Measurements from ENCODE around the gene CCDC92B.

The CCDC92B gene

GRCh38 chr17:2718150-2718938 is 31.1 kb downstream of the CCDC92B start:
- FAIRE-seq, result no peak

DNA sequence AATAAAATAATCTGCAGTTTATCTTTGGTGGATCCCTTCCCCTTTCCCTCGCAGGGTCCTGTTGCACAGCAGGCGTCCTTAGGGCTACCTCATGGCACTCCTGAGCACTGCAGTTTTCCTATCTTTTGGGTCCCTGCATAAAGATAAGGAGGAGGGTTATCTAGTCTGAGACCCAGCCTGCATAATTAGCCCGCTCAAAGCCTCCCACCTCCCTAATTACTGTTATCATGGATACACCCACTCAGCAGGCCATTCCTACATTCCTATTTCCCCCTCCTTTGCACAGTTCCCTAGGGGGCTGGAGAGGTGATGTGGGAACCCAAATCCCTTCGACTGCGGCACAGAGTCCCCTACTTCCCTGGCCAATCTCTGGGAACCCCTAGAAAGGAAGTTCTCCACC is 32.8 kb downstream of the CCDC92B start:
- no peak for FAIRE-seq

- no peak for FAIRE-seq
Measured at GRCh38 chr17:2713881-2714280, 35.6 kb downstream of the CCDC92B start.

DNA sequence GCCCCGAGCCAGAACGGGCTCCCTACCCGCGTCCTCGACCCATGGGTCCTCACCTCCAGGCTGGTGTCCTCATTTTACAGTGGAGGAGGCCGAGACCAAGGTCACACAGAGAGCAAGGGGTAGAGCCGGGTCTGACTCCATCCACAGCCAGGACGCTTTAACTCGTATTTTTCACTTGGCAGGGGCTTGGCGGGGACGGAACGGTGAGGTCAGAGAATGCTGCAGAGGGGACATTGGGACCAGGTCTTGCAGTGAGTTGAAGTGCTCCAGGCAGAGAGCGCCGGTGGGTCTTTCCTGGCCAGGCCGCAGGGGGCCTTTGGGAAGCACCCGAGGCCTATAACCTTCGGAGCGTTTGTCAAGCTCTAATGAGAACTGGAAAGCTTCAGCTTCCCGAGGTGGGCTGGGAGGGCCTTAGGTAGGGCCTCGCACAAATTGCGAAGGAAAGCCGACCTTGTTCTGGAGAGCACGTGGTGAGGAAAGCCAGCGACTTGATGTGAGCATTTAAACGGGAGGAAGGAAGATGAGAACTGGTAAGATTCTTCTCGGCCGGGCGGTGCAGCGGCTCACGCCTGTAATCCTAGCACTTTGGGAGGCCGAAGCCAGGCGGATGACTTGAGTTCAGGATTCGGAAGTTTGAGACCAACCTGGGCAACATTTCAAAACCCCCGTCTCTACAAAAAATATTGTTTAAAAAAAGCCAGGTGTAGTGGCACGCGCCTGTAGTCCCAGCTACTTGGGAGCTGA is 37.0 kb downstream of the CCDC92B start:
- FAIRE-seq, result no peak

DNA sequence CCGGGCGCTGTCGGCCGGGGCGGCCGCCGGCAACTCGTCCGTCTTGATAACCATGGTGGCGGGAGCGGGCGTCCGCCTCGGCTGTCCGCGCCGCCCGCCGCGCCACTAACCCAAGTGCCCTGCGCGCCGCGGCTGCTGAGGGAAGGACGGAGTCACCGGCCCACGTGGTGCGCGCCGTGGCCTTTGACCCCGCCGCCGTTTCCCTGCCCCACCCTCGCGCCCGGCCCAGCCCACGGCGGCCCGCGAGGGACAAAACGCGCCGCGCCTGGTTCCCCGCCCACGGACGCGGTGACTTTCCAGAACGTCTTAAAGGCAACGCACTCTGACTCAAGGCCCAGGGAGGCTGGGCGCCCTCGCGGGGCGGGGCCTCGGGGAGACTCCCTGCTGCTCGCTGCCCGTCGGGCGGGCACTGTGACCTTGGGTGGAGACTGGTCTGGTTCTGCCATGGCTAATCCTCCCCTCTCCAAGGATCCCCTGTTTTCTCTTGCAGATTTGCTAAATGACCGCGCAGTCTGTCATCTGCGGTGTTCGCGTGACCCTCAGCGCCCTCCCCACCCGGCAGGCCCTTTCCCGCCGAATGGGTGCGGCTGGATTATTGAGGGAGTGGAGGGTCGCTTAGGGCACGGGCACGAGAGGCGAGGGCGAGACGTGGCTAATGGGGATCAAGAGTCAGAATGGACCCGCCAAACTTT is 37.7 kb downstream of the CCDC92B start, which contains the start of gene CLUH:
TSS of gene CLUH (minus strand) at position 157 of the 692 bp plus-strand sequence. CDS start at position 54, 103 bp downstream.
- peak; percentile 69 for FAIRE-seq

GRCh38 chr17:2710803-2711607 is 38.4 kb downstream of the CCDC92B start:
- no peak for FAIRE-seq

DNA sequence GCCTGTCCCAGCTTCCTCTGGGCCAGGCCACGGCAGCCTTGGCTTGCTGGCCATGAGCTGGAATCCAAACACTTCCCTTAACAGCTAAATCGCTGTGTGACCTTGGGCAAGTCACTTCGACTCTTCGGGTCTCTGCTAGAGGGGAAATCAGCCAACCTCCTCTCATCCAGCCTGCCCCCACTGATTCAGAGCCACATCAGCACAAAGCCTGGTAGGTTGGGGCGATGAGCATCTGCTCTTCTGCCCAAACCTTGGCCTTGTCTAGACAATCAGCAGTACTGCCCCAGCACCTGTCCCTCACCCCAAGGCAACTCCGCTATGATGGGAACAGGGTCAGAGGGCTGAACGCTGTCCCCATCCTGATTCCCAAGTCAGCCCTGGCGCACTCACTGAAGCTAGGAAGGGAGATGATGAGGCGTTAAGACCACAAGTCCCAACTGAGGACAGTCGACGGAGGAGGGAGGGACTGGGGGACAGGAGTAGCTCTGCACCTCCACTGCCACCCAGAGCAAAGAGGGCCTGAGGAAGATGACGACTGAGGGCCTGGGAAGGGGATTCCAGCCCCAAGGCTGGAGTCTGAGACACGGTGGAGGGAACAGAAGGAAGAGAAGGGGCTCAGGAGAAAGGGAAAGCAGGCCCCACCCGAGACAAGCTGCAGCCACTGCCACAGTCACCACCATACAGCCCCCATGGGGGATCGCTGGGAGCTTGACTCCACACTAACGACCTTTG is 39.2 kb downstream of the CCDC92B start:
- no peak for FAIRE-seq

GRCh38 chr17:2709183-2709661 is 40.2 kb downstream of the CCDC92B start:
- no peak for FAIRE-seq

- no peak for FAIRE-seq
Measured at GRCh38 chr17:2708585-2709182, 40.8 kb downstream of the CCDC92B start.

DNA sequence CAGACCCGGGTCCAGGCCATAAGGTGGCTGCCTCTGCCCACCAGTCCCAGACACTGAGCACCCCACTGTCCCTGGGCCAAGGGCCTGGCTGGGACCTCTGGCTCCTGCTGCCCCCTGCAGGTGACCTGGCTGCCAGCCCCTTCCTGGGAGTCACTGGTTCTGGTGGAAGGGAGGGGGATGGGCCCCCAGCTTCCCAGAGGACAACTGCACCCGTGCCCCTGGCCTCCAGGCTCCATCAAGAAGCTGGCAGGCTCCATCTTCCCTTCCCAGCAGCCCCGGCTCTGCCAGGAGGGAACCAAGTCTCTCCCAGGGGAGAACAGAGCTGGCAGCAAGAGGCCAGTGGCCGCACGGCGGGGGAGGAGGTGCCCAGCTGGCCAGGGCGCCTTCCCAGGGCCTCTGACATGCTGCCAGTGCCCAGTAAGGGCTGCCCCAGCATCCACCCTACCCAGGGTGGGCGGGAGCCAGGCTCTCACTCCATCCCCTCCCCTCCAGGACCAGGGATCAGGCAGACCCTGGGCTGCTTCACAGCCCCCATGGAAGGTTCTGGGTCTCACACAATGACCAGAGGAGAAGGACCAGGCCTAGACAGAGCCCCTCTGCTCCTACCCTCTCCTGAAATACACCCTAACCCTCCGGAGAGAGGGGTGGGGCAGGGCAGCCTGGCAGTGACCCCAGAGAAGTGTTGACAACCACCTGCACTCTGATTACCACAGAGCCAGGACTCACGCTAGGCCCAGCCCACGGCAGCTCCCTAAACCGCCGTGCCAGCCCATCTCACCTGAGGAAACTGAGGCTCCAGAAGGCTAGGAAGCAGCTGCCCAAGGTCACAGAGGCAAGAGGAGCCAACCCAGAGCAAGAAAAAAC is 41.5 kb downstream of the CCDC92B start:
- no peak for FAIRE-seq

GRCh38 chr17:2706911-2707510 is 42.4 kb downstream of the CCDC92B start:
- no peak for FAIRE-seq

DNA sequence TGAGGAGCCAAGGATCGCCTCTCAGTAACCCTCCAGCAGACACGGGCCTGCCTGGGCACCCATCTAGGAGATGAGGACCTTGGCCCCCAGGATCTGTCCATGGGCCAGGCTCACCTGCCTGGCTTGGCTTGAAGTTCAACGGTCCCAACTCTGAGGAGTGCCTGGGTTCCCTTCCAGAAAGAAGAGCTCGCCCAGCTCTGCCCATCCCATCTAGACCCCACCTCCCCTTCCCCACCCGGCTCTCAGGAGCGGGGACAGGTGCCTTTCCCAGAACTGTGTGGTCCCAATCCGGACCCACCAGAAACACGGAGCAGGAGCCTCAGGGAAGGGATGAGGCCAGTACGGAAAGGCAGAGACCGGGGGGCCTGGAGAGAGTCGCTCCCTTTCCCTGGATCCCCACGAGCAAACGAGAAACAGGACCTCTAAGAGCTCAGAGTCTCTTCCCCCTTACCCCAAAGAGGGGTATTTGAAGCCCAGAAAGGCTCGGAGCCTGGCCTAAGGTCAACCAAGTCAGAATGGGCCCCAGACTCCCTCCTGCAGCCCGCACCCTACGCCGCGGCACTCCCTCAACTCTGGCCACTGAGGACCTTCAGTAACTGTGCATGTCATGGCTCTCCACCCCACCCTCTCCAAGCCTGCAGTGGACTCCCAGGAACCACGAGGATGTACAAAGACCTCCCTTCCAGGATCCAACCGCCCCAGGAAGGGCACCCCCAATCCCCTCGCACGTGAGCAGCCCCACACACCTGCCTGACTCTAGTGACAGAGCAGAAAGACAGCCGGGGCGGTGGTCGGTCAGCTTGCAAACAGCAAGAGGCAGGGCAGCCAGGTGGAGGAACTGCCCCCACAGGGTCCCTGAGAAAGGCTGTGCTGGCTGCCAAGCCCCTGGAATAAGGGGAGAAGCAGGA is 43.3 kb downstream of the CCDC92B start:
- no peak for FAIRE-seq

DNA sequence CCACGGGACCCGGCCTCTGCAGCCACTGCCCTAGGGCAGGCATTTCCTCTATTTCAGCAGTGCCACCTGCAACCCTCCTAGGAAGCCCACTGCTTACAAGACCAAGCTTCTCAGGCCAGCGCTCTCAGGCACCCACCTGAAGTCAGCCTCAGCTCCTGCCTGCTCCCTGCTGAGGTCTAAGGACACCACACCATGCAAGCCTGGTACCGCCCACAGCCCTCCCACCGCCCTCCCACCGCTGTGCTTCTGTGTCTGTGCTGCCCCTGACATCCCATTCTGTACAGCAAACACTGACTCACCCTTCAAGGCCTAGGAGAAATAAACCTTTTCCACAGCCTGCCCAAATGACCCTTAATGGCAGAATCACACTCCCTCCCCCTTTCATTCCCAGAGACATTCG is 44.2 kb downstream of the CCDC92B start:
- FAIRE-seq, result no peak

GRCh38 chr17:2704890-2705248 is 44.6 kb downstream of the CCDC92B start:
- no peak for FAIRE-seq

DNA sequence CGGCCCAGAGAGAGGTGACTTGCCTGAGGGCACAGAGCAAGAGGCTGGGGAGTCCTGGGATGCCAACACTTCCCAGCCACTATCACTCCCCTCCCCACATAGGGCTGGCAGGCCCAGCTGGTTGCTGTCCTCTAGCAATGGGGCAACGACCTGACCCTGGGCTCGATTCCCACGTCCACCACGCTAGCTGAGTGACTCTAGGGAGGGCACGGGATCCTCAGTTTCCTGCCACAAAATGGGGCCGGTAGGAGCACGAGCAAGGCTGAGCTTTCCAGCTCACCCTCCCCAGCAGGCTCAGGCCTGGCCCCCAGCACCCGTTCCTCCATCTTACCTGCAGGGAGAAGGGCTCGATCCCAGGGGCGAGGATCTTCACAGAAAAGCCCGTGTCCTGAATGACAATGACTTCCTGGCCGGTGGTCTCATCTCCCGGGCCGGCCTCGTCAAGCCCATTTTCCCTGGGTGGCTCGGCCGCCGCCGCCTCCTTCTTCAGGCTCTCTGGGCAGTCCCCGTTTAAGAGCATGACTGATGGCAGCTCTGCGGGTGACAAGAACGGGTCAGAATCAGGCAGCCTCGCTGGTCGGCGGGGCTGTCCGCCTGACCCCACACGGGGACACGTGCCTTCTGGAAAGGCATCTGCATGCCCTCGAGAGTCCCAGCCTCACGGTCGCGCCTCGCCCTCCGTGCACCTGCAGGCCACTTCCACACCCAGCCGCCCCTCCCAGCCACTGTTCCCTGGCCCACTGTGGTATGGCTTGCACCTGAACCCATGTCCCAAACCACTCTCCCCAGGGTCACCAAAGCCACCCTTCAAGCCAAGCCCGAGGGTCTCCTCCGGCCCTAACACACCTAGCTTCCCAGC is 45.2 kb downstream of the CCDC92B start:
- FAIRE-seq, result no peak

GRCh38 chr17:2703606-2704005 is 45.8 kb downstream of the CCDC92B start:
- no peak for FAIRE-seq

GRCh38 chr17:2703181-2703580 is 46.3 kb downstream of the CCDC92B start:
- FAIRE-seq, result no peak

Measured in G401.6 (cell line).